ENCODE data around the gene COL11A2.

Gene COL11A2

DNA sequence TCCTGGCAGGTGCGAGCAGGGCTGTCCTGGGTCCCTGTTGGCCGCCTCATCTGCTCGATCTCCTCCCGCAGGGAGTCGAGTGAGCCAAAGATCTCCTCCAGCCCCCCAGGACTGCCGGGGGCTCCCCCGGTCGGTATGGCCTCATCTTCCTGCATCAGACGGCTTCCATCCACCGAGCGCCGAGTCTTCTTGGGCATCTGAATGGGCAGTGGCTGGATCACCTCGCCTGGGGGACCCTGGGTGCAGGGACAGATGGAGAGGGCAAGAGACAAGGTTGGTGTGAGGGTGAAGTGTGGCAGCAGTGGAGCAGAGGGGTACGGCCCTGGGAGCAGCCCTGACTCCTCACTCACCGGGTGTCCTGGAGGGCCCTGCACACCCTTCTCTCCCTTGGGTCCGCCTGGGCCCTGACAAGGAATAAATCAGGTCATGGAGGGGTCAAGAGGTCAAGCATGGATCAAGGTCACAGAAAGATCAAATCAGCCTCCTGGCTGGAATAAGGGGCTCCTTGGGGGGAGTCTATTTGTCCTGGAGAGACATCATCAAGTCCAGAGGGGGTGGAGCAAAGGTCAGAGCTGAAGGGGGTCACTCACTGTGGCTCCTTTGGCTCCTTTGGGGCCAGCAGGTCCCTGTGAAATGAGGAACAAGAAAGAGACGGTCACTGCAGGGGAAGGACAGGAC lies 26.5 kb downstream of the COL11A2 start:
- TF ChIP-seq, protein P1, sequence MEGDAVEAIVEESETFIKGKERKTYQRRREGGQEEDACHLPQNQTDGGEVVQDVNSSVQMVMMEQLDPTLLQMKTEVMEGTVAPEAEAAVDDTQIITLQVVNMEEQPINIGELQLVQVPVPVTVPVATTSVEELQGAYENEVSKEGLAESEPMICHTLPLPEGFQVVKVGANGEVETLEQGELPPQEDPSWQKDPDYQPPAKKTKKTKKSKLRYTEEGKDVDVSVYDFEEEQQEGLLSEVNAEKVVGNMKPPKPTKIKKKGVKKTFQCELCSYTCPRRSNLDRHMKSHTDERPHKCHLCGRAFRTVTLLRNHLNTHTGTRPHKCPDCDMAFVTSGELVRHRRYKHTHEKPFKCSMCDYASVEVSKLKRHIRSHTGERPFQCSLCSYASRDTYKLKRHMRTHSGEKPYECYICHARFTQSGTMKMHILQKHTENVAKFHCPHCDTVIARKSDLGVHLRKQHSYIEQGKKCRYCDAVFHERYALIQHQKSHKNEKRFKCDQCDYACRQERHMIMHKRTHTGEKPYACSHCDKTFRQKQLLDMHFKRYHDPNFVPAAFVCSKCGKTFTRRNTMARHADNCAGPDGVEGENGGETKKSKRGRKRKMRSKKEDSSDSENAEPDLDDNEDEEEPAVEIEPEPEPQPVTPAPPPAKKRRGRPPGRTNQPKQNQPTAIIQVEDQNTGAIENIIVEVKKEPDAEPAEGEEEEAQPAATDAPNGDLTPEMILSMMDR (IDR thresholded peaks at IDR 0.05; ENCODE audit: low read depth, low read length): no peak

DNA sequence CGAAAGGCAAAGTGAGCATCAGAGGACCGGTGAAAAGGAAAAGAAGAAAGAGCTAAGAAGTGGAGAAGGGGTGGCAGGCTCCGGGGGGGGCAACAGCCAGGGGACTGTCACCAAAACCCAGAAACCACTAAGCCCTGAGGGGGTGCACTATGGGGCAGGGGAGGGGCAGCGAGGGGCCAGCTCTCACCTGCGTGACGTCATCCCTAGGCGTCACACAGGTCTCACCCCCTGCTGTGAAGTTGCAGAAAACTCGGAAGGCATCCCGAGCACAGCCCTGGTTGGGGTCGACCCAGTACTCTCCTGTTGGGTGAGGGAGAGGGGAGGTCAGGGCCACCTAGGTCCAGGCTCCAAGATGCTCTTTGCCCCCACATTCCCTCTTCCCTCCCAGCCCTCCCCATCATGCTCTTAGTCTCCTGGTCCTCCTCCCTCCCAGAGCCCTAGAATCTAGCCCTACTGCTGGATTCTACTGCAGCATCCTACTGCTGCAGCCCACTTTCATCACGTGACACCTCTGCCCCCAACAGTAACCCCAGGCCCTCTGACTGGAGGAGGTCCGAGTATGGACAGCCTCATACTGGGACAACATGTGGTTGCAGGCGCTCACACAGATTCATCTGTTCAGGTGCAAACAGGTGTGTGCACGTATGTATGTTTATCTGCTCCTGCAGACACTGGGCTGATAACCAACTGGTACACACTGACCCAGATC lies 27.4 kb downstream of the COL11A2 start:
- no peak overlapping the region for H3K4me3 ChIP-seq (ENCODE audit: low read depth, low read length)
- TF ChIP-seq, protein P1 (IDR thresholded peaks at IDR 0.05; ENCODE audit: low read depth, low read length): no peak

More for the DNA sequence above, 26.5 kb downstream of the COL11A2 start:
- no peak overlapping the region for H3K4me3 ChIP-seq (ENCODE audit: low read depth, low read length)

DNA sequence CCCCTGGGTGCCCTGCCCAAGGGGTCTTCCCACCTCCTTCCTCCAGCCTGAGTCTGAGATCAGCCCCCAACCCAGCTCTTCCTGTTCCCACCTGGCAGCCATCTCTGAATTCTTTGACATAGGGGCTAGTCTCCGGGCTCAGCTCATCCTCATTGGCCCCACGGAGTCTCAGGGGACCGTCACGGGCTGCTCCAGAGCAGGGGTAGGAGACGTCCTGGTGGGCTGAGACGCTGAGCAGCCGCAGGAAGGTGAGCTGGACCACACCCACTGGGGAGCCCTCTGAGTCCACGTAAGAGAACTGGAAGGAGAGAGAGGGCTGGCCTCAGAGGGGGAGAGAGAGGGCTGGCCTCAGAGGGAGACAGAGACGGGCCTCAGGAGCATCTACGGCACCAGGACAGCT lies 28.1 kb downstream of the COL11A2 start:
- TF ChIP-seq, protein P1 (IDR thresholded peaks at IDR 0.05; ENCODE audit: low read depth, low read length): no peak
- no peak overlapping the region for H3K4me3 ChIP-seq (ENCODE audit: low read depth, low read length)

DNA sequence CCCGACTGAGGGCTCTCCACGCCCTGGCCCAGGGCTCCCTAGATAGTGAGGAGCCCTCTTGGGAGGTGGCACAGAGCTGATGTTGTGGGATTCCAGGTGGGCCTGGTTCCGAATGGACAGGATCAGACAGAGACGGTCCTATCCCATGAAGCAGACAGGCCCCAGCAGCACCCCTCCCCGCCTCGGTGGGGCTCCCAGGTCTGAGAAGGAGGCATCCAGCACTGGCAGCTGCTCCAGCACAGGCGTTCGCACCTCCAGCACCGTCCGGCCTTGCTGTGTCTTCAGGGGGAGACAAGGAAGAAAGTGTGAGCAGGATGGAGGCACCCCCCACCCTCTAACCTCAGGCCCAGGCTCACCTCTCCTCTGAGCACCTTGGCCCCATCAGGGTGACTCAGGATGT lies 28.7 kb downstream of the COL11A2 start:
- TF ChIP-seq, protein P1 (IDR thresholded peaks at IDR 0.05; ENCODE audit: low read depth, low read length): no peak
- H3K4me3 ChIP-seq (ENCODE audit: low read depth, low read length): no peak overlapping the region

DNA sequence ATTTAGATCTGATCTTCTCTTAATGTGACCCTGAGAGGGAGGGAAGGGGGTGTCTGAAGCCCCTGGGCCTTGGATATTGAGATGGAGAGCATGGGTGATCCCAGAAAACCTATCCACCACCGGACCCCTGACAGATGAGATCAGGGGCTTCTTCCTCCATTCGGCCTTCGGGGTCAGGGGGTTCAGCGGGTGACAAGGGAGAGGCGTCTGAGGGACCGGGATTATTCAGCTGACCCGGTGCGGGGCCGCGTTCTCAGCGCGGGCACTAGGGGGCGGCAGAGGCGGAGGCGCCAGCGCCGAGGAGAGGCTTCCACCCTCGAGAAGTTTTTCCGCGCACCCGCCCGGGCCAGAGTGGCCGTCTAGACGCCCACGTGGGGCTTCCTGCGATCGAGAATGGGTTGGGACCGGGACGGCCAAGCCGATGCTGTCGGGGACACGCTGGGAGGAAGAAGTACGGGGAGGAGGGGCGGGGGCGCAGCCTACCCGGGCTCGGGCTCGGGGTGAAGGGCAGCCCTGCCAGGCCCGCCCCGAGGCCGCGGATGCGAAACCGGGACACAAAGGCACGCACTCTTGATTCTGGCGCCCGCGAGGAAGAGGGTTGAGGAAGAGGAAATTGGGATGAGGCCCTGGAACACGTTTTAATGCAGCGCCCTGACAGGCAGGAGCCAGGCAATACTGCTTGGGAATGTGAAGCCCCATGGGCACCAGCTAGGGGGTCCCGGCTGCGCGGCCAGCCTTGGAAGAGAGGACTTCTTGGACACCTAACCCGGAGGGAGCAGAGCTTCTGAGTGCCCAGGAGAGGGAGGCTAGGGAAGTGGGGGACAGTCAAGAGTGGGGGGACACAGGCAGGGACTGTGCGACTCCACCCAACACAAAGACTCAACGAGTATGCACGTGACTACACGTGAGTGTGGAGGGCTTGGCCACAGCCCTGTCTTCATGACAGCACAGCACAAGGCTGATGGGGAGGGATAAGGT lies 30.6 kb downstream of the COL11A2 start:
- TF ChIP-seq, protein P1 (IDR thresholded peaks at IDR 0.05; ENCODE audit: low read depth, low read length): peak; percentile 95
- H3K4me3 ChIP-seq (ENCODE audit: low read depth, low read length): peak overlapping the region; percentile 49

DNA sequence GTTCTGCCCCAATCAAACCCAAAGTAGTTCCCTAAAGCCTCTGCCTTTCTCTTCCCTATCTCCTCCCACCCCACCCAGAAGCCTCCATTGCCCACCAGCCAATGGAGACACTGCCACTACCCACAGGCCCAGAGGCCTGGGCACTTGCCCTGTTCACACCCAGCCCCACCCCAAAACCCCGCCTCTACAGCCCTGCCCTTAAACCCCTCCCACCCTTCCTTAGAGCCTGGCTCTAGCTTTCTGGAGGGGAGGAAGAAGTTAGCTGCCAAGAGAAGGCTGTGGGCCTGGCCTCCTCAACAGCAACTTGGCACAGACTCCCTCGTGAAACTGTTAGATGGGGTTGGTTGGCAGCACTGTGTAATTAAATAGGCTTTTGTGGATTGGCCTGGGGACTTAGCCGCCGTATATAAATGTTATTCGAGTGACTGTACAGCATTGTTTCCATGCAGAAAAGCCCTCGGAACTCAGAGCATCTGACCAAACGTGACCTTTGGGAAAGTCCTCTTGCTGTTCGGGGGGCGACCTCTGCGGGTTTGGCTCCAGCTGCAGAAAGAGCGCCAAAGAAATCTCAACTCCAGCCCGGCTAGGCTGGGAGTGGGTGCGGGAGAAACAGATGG lies 31.4 kb downstream of the COL11A2 start:
- peak overlapping the region; percentile 49; the same call in 1 of the 2 replicates for H3K4me3 ChIP-seq (ENCODE audit: low read depth, low read length)

More for the DNA sequence above, 31.4 kb downstream of the COL11A2 start:
- TF ChIP-seq, protein P1 (IDR thresholded peaks at IDR 0.05; ENCODE audit: low read depth, low read length): no peak

All from WI38 (cell line).